Measurements from ENCODE around the gene KRT85. TPM values are rescaled to one million over a fixed set of nuclear protein-coding genes. Genes with fewer than 3 reads are reported as not detected.

KRT85 gene
- total and polyA plus RNA-seq, 10 of the 15 experiments (the other 5 are each of a cell fraction or from before 2014, with no cell fraction given): 0.05 to 0.18 (median 0.11) TPM; not detected in 6

DNA sequence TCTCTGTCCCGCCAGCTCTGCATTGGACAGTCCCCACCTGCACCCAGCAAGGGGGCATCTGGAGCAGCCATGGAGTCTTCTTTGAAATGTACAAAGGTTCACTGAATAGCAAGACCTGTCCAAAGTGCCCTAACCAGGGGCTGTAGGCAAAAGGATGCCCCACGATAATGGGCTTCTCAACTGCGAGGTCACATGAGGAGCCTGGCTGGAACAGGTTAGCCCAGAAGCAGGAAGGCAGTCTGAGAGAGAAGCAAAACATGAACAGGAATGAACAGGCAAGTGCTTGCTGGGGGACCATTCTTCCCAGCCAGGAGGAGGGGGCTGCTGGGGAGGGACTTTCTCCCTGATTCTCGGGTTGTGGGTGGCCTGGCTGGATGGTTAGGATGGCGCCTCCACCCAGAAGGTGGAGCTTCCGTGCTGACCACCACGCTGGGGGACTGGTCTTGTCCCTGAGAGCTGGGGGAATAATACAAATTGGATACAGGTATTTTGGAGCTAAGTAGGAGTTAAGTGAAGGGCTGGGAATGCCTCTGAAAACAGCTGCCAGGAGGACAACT lies 7.1 kb downstream of the KRT85 start:
- Histone ChIP-seq H3K27me3 (replicated peaks in 1 of 2; ENCODE audit: control insufficient read depth in 2 of 2, insufficient read depth in 2 of 2, low read length in 1 of 2) (no peaks in the 10 kb centered on the region), H3K9ac (ENCODE audit: control insufficient read depth, insufficient read depth, low read length) (no peak overlapping the region), H3K4me1 (ENCODE audit: control insufficient read depth, insufficient read depth, low read length) (peaks cover 12% of the 10 kb centered on the region), H2AFZ (ENCODE audit: control insufficient read depth, low read depth, low read length) (no peak overlapping the region), H4K20me1 (ENCODE audit: control insufficient read depth, insufficient read depth) (no peaks in the 10 kb centered on the region; the same call in 1 of the 2 replicates), H3K9me3 (replicated peaks; ENCODE audit: control insufficient read depth, insufficient read depth, low read length) (no peaks in the 10 kb centered on the region), H3K4me2 (ENCODE audit: control insufficient read depth, insufficient read depth) (no peak overlapping the region), H3K27ac (ENCODE audit: control insufficient read depth, insufficient read depth) (no peak overlapping the region), H3K36me3 (ENCODE audit: control insufficient read depth in 2 of 2, insufficient read depth in 2 of 2, low read length in 1 of 2) (no peaks in the 10 kb centered on the region), H3K79me2 (ENCODE audit: control insufficient read depth, insufficient read depth, low read length) (no peaks in the 10 kb centered on the region), H3K4me3 (no peak overlapping the region)
- DNase-seq (ENCODE audit: low read depth, low spot score) (no peak), FAIRE-seq (no peak), ATAC-seq (no peak)
- 41% methylated on average over 7 of the region's 7 CpGs for WGBS (ENCODE audit: insufficient coverage, insufficient replicate concordance, low lambda C conversion rate, missing lambda C conversion rate)
- CTCF ChIA-PET: interaction anchor here (2.2 kb wide), 1 partner anchor 13 kb away, joined by 21 read pairs; no protein-coding TSS in a partner anchor
- SMC1A ChIA-PET (ENCODE audit: uncharacterized antibody, unreplicated experiment): no interaction called here
- intact Hi-C loops (cut with micrococcal nuclease; ENCODE audit: unreplicated experiment) (no loop called here), in situ Hi-C loops (cut with MboI) (no loop called here)
- no peak for TF ChIP-seq RFX5 (IDR thresholded peaks at IDR 0.05; ENCODE audit: low read depth, low read length)
- TF ChIP-seq, protein P1, sequence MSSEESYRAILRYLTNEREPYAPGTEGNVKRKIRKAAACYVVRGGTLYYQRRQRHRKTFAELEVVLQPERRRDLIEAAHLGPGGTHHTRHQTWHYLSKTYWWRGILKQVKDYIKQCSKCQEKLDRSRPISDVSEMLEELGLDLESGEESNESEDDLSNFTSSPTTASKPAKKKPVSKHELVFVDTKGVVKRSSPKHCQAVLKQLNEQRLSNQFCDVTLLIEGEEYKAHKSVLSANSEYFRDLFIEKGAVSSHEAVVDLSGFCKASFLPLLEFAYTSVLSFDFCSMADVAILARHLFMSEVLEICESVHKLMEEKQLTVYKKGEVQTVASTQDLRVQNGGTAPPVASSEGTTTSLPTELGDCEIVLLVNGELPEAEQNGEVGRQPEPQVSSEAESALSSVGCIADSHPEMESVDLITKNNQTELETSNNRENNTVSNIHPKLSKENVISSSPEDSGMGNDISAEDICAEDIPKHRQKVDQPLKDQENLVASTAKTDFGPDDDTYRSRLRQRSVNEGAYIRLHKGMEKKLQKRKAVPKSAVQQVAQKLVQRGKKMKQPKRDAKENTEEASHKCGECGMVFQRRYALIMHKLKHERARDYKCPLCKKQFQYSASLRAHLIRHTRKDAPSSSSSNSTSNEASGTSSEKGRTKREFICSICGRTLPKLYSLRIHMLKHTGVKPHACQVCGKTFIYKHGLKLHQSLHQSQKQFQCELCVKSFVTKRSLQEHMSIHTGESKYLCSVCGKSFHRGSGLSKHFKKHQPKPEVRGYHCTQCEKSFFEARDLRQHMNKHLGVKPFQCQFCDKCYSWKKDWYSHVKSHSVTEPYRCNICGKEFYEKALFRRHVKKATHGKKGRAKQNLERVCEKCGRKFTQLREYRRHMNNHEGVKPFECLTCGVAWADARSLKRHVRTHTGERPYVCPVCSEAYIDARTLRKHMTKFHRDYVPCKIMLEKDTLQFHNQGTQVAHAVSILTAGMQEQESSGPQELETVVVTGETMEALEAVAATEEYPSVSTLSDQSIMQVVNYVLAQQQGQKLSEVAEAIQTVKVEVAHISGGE (CRISPR knock-in tag; IDR thresholded peaks at IDR 0.05): no peak
- TF ChIP-seq, protein P2, sequence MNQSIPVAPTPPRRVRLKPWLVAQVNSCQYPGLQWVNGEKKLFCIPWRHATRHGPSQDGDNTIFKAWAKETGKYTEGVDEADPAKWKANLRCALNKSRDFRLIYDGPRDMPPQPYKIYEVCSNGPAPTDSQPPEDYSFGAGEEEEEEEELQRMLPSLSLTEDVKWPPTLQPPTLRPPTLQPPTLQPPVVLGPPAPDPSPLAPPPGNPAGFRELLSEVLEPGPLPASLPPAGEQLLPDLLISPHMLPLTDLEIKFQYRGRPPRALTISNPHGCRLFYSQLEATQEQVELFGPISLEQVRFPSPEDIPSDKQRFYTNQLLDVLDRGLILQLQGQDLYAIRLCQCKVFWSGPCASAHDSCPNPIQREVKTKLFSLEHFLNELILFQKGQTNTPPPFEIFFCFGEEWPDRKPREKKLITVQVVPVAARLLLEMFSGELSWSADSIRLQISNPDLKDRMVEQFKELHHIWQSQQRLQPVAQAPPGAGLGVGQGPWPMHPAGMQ (IDR thresholded peaks at IDR 0.05; ENCODE audit: borderline replicate concordance): no peak
- POLR2A ChIA-PET: no interaction called here
- RAD21 ChIA-PET (ENCODE audit: unreplicated experiment): no interaction called here
- no TSS peak for BruUV-seq (replicated peaks)
